ENCODE results near the gene ZNF423.

The ZNF423 gene

DNA sequence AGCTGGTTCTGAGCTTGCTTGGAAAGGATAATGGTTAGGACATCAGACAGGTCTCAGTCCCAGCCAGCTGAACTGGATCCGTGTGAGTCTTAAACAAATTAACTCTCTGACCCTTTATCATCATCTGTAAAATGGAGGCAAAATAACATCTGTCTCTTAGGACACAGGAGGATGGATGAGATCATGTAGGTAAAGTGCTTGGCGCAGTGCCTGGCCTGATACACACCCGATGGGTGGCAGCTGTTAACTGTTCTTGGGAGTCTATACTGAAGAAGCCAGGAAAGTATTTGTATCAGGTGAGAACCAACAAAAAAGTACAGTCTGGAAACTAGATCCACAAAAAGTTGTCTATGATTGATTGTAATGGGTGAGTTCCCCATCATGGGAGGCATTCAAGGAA is 293.7 kb downstream of the ZNF423 start:
- H3K4me3 ChIP-seq (ENCODE audit: low read depth, low read length), result no peak overlapping the region

DNA sequence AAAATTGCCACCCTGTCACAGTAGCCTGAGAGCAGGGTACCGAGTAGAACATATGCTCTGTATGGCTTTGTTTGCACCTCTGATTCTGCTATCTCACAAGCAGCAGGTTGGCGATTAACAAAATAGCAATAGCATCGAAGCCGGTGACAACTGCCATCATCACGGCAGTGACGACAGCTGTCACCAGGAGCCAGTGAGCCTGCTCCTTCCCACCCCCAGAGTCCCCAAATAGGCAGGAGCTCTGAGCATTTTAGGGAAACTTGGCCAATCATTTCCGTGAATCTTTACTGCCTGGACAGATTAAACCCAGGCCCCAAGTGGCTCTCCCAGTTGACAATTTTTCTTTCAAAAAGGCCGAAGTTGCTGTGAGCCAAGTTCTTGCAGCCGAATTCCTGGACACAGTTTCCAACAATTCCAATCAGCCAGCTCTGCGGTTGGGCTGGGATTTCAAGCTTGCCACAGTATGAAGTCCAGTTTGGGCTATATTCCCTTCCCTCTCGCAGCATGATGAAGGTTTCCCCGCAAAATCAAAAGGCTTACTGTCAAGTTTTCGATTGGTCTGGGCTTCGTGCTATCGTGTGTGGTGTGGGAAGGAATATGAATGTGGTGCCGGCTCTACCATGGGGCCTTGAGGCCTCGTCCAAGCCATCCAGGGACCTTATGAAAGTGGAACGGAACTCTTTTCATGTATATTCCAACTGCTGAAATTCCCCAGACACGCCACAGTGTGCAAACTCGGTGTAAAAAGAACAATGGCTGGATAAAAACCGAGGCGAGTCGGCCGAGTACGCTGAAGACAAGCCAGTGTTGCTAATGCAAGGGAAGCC is 295.7 kb downstream of the ZNF423 start:
- no peak overlapping the region for H3K4me3 ChIP-seq (ENCODE audit: low read depth, low read length)
- DNase-seq (ENCODE audit: low read depth), result peak; percentile 14

More for the DNA sequence above, 293.7 kb downstream of the ZNF423 start:
- no peak for DNase-seq (ENCODE audit: low read depth)

DNA sequence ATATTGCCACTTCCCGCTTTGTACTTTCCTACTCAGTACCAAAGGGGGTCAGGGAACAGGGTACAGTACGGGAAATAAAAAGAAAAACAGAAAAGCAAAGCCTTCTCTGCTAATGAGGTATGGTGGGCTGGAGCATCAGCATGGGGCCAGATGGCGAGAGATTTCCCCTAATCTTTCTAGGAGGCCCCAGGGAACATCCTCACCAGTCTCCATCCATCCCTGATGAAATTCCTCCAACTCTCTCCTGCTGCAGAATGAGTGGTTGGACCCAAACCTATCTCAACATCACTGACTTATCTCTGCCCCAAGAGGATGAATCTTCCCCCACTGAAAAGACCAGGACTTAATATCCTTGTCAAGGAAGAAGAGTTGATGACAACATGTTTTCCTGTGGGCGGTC is 296.7 kb downstream of the ZNF423 start:
- no peak for DNase-seq (ENCODE audit: low read depth)
- H3K4me3 ChIP-seq (ENCODE audit: low read depth, low read length), result no peak overlapping the region

DNA sequence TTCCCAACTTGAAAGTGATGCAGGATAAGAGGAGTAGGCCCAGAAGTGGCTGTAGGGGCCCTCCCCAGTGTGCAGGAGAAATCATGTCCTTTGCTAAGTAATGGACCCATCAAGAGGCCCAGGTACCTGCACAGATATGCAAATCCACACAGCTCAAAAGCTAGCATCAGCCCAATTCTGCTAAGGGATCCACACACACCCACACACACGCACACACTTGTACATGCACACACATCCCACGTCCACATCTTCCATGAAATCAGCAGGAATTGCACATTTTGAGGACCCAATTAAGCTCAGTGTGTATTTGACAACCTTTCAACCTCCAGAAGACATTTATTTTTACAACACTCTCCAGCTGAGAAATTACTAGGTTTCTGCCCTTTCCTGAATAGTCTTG is 297.5 kb downstream of the ZNF423 start:
- no peak for DNase-seq (ENCODE audit: low read depth)
- H3K4me3 ChIP-seq (ENCODE audit: low read depth, low read length), result no peak overlapping the region

DNA sequence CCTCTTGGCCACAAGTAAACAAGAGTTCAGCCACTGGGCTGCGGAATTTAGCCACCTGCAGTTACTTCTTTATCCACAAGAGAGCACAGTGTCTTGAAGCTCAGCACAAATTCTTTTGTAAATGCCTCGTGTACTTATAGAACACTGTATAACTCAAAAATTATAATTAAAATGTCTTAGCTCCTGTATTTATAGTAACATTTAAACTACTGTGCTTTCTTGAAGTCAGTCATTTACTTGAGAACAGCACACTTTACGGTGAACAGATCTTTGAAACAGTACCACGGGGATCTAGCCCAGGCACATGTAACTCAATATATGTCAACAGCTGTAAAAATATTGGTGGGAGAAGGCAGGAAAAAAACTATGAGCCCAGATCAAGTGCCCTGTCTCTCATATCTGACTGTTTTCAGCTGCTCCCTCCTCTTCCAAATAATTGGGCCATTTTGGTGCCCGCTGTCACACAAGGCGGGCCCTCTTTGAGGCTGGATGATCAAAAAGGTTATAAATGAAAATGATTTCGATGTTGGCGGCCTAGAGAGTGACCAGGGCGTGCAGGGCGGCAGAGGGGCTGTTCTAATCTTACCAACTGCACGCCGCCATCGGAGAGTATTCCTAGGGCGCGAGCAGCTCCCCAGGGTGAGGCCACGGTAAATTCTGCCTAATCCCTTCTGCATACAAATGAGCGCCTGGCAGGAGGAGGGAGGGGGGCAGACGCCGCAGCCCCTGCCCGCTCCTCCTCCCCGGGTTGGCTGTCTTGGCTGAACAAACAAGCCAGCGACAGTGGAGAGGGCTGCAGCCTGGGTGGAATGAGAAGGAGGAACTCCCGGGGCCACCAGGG is 299.1 kb downstream of the ZNF423 start:
- peak; percentile 20 for DNase-seq (ENCODE audit: low read depth)
- no peak overlapping the region for H3K4me3 ChIP-seq (ENCODE audit: low read depth, low read length)

DNA sequence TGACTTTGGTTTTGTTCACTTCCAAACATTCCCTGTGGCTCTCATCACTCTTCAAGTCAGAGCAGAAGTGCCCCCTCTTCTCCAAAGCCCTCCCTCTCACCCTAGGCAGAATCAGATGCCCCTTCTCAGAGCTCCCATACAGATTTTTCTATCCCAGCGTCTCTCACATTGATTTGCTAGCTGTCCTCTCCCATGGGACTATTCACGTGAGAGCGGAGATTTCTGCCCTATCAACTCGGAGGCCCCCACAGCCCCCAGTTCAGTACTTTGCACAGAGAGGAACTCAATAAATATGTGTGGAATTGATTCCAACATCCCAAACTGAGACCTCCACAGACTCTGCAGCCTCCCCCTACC is 299.7 kb downstream of the ZNF423 start:
- DNase-seq (ENCODE audit: low read depth), result no peak
- no peak overlapping the region for H3K4me3 ChIP-seq (ENCODE audit: low read depth, low read length)

DNA sequence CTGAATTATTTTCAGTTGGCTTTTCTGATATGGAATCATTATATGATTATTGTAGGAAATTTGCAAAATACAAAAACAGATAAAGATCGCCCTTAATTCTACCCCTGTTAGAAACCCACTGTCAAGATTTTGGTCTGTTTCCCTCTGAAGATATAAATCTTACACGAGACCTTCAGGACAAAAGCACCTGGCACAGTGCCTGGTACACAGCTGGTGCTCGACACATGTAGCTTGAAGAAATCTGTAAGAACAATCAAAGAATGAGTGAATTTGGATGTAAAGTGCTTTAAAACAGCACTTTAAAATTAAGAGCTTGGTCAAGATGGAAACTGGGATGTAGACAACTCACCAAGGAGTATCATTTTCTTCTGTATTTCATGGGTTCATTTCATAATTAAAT is 301.2 kb downstream of the ZNF423 start:
- H3K4me3 ChIP-seq (ENCODE audit: low read depth, low read length), result no peak overlapping the region
- DNase-seq (ENCODE audit: low read depth), result no peak

DNA sequence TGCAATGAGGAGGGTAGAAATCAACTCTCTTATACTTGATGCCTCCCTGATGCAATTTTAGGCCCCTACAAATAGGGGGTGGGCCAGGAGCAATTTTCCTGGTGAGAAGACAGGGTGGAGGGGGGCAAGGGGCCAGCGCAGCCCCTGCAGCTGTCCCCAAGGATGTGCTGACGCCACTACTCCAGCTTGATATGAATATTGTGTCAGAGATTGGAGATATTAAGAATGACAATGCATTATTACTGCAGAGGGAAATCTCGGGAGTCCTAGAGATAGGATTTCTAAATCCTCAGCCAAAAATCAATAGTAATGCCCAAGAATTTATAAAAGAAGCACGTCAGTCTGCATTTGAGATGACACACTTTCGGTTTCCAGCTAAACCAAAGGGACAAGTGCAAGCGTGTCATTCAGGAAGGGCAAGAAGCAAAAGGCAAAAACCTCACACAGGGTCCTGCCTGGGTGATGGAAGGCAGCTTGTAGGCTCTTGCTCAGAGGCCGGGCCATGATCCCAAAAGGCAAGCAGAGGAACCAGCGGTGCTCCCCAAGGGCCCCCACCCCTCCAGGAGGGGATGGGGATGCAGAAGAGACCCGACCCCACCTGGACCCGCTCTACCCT is 303.5 kb downstream of the ZNF423 start:
- DNase-seq (ENCODE audit: low read depth), result no peak
- H3K4me3 ChIP-seq (ENCODE audit: low read depth, low read length), result no peak overlapping the region

DNA sequence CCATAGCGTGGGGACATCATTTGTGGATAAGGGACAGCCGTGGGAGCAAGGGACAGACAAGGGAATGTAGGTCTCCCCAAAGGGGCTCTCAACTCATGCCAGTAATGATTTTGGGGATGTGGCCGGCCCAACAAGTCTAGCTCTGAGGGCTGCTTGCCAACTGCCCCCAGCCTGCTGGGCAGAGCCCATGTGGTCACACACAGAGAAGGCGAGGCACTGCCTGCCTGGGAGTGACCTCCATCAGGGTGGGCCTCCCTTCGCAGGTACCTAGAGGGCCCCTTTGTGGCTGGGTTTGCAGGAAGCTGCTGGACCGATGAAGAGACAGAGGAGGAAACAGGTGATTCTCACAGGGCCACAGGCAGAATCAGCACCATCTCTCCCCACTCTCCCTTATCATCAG is 305.2 kb downstream of the ZNF423 start:
- DNase-seq (ENCODE audit: low read depth), result no peak
- H3K4me3 ChIP-seq (ENCODE audit: low read depth, low read length), result no peak overlapping the region

DNA sequence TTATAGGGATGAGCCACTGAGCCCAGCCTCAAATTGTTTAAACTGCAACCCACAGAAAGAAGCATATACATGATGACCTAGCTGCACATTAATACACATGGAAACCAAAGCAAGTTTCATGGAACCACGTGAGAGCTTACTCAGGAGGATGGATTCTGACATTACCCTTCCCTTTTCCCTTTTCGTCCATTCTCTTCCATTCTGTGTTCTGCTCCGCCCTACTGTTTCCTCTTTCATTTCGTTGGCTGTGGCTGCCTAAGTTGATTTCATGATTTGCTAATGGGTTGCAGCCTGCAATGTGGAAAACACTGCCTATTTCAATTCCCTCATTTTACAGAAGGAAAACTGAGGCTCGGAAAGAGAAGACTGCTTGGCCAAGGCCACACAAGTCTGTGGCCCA is 305.8 kb downstream of the ZNF423 start:
- H3K4me3 ChIP-seq (ENCODE audit: low read depth, low read length), result no peak overlapping the region
- DNase-seq (ENCODE audit: low read depth), result no peak

DNA sequence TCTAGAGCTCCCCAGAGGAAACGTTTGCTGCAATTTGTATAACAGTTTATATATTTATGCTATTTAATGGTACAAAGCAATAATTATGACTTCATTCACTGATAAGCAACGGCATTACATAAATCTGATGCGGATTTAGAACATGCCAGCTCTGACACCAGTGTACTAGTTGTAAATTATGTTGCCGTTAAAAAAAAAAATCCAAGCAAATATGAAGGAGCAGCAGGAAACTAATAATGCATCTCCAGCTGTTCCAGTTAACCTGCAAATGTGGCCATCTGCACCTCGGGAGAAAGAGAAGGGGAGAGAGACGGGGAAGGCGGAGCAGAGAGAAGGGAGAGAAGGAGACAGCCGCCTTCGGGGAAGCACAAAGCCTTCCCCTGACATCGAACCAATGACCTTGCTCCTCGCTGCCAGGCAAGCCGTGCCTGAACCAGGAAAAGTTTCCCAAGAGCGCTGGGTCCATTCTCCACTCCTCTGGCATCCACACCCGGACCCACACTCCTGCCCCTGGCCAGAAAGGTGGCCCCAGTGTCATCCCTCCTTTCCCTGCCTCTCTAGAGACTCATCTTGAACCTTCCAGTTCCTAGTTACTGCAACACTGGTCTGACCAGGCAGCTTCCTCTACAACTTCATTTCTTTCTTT is 307.5 kb downstream of the ZNF423 start:
- DNase-seq (ENCODE audit: low read depth), result no peak
- no peak overlapping the region for H3K4me3 ChIP-seq (ENCODE audit: low read depth, low read length)

DNA sequence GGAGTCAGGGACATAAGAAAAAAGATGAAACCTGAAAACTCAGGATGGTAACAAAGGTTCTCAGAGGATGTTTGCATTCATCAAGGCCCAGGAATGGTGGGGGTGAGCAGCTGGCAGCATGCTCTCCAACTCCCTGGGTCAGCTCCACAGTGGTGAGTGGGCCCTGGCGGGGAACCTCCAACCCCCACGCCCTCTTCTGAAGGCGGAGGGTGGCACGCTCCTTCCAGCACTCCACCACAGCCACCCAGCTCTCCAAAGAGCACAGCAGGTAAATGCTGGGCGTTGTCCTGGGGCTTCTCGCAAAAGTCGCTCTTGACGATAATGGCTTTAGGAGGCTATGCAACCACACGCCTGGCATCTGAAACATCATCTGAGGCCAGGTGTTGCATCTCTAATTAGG is 308.5 kb downstream of the ZNF423 start:
- no peak for DNase-seq (ENCODE audit: low read depth)
- H3K4me3 ChIP-seq (ENCODE audit: low read depth, low read length), result no peak overlapping the region

DNA sequence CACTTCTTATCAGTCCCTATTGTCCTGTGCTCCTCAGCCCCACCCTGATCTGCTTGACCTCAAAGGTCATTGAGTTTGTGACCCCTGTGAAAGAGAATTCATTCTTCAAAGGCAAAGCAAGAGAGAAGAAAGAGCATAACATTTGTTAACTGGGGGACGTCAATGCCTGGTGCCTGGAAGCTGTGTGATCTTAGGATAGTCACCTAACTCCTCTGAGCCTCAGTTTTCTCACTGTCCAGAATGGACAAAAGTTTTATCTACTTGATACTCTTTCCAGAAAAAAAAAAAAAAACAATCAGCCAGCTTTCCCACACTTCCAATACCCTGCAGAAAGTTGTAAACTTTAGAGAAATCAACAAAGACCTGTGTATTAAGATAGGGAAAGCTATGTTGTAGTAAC is 309.2 kb downstream of the ZNF423 start:
- DNase-seq (ENCODE audit: low read depth), result no peak
- no peak overlapping the region for H3K4me3 ChIP-seq (ENCODE audit: low read depth, low read length)

DNA sequence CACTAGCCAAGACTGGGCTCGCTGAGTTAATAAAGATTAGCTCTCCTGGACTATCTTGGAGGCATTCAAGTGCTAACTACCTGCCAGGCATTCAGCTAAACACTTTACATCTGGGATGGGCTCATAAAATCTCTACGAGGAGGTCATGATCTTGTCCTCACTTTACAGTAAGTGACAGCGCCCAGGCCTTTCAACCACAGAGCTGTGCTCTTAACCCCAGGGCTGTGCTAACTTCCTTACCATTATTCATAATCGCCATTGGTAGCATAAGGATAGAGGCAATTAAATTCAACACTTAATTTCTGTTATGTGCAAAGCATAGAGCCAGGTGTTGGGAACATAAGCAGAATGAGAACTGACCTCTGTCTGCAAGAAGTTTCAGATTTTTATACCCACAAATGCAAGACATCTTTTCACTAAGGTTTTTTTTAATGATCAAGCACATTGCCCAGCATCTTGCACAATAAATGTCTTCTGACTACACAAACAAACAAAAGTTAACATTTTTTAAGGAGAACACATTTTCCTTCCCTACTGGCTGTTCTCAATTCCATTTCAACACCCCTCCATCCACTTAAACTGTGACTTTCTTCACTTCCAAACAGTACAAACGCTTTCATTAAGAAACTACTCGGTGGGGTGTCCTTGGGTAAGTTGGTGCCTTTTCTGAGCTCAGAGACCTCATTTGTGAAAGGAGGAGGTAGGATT is 310.0 kb downstream of the ZNF423 start:
- H3K4me3 ChIP-seq (ENCODE audit: low read depth, low read length), result no peak overlapping the region
- DNase-seq (ENCODE audit: low read depth), result no peak

DNA sequence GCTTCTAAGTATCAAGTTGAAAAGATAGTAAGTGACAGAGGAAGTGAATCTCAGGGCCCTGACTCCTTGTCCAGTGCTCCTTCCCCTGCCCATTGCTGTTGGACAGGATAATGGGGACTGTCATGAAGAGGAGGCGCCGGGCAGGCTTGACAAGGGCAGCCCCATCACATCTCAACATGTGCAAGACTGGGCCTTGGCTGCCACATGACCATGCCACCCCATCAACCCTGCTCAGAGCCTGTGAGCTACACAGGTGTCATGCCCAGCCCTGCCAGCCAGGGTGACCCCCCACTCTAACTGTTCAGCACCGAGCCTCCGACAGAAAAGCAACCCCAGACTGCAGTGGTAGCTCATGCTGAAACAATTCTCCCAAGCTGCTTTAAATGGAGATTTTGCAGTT is 310.7 kb downstream of the ZNF423 start:
- DNase-seq (ENCODE audit: low read depth), result no peak
- H3K4me3 ChIP-seq (ENCODE audit: low read depth, low read length), result no peak overlapping the region

DNA sequence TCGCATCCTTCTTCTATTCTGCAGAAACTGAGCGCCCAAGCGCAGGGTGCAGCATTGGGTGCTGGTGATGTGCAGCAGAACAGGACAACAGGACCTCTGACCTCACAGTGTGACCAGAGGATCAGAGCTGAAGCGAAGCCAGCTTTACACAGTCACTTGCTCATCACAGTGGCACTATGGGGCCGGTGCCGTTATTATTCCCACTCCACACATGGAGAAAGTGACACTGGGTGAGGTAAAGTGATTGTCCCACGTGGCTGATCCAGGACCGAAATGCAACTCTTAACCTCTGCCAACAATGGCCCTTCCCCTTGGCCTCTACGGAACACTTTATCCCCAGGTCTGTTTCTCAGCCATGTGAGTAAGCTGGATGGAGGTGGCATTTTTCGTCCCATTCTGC is 311.1 kb downstream of the ZNF423 start:
- no peak for DNase-seq (ENCODE audit: low read depth)
- no peak overlapping the region for H3K4me3 ChIP-seq (ENCODE audit: low read depth, low read length)

DNA sequence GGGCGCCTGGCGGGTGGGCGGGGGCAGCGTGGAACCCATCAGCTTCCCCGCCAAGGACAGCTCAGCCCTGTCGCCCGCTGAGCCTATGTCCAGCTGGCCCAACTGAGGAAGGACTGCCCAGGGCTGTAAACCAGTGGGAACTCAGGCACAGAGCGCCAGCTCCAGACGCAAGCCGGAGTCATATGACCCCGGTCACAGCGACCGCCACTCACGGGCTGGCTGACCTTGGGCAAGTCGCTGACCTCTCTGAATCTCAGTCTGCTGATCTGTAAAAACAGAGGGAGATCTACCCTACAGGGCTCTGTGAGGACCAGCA is 312.3 kb downstream of the ZNF423 start:
- DNase-seq (ENCODE audit: low read depth), result no peak
- no peak overlapping the region for H3K4me3 ChIP-seq (ENCODE audit: low read depth, low read length)

DNA sequence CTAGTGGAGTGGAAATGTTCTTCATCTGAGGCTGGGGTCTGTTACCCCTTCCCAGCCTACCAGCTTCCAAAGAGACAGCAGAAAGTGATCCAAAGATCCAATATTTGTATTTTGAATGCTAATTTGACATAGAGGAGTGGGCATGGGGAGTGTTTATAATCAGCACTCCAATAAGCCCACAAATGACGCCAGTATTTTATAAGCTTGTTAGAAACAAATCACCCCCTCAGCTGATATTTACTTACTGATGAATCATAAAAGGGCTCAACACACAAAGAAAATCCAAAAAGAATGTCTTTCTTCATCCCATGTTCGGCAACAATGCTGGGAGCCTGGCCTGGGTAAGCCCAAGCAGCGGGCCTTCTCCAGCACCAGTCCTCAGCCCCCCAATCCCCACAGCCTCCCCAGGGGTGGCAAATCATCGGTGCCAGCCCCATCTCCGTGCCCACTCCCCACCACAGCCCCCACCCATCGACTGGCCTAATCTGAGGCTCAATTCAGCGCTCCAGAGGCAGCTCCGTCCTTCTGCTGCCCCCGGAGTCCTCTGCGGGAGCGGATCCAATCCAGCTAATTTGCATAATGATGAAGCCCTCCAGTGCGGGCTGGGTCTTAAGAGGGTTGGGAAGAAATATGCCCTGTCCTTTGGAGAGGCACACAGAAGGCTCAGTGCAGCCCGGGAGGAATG is 312.8 kb downstream of the ZNF423 start:
- DNase-seq (ENCODE audit: low read depth), result no peak
- H3K4me3 ChIP-seq (ENCODE audit: low read depth, low read length), result no peak overlapping the region

DNA sequence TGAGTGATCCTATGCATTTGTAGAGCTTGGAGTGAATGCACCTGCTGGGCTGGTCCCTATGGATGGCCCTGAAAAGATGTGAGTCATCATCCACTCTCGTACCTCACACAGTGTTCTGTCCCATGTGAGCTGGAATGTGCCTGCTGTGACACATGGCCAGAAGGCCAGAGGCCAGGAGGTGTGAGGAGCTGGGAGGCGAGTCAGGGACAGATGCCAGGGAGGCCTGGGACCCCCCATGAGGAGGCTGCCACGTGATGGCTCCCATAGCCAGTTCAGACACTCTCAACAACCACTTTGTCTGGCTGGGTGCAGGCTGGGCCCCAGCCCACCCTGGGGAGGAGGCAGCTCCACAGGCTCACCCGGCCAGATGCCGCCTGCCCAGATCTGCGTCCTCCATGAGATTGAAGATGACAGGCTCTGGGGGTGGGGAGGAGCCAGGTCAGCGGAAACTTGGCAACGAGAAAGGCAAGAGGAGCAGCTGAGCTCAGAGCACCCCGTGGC is 313.5 kb downstream of the ZNF423 start:
- no peak for DNase-seq (ENCODE audit: low read depth)

More for the DNA sequence above, 313.5 kb downstream of the ZNF423 start:
- H3K4me3 ChIP-seq (ENCODE audit: low read depth, low read length), result no peak overlapping the region

All from skeletal muscle cell (primary cell).